Measurements from ENCODE around the gene CCR8. TPM values are rescaled to one million over a fixed set of nuclear protein-coding genes. Genes with fewer than 3 reads are reported as not detected.
A peak's percentile ranks its signal among the peaks of the same experiment; 100 is the strongest.

Gene CCR8
- 1.2 TPM in 1 of 2 replicates, not detected in the other for total RNA-seq (ENCODE audit: low replicate concordance)
- long read RNA-seq, partial matches to known transcripts, result 0 of 5 reads
- long read RNA-seq, other reads (novel, unspliced or antisense), result 0 of 5 reads

- no peaks in the 10 kb centered on the region for H3K36me3 Mint-ChIP-seq
- H3K9me3 Mint-ChIP-seq, result no peaks in the 10 kb centered on the region
- no peak within 1 kb of the TSS for H3K27ac Mint-ChIP-seq
- H3K4me1 Mint-ChIP-seq (ENCODE audit: unreplicated experiment), result no peaks in the 10 kb centered on the region
- TF ChIP-seq, protein P1, sequence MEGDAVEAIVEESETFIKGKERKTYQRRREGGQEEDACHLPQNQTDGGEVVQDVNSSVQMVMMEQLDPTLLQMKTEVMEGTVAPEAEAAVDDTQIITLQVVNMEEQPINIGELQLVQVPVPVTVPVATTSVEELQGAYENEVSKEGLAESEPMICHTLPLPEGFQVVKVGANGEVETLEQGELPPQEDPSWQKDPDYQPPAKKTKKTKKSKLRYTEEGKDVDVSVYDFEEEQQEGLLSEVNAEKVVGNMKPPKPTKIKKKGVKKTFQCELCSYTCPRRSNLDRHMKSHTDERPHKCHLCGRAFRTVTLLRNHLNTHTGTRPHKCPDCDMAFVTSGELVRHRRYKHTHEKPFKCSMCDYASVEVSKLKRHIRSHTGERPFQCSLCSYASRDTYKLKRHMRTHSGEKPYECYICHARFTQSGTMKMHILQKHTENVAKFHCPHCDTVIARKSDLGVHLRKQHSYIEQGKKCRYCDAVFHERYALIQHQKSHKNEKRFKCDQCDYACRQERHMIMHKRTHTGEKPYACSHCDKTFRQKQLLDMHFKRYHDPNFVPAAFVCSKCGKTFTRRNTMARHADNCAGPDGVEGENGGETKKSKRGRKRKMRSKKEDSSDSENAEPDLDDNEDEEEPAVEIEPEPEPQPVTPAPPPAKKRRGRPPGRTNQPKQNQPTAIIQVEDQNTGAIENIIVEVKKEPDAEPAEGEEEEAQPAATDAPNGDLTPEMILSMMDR (conservative IDR thresholded peaks at IDR 0.05), result no peak
- no peak within 1 kb of the TSS for H3K4me3 Mint-ChIP-seq
- DNase-seq (ENCODE audit: extremely low spot score, unreplicated experiment), result no peak
- no peaks in the 10 kb centered on the region for H3K27me3 Mint-ChIP-seq
Measured at GRCh38 chr3:39329493-39329892, at the start of gene CCR8. TSS of gene CCR8 (plus strand) at chr3:39329709. CDS start at chr3:39332332, 2,623 bp downstream.

DNA sequence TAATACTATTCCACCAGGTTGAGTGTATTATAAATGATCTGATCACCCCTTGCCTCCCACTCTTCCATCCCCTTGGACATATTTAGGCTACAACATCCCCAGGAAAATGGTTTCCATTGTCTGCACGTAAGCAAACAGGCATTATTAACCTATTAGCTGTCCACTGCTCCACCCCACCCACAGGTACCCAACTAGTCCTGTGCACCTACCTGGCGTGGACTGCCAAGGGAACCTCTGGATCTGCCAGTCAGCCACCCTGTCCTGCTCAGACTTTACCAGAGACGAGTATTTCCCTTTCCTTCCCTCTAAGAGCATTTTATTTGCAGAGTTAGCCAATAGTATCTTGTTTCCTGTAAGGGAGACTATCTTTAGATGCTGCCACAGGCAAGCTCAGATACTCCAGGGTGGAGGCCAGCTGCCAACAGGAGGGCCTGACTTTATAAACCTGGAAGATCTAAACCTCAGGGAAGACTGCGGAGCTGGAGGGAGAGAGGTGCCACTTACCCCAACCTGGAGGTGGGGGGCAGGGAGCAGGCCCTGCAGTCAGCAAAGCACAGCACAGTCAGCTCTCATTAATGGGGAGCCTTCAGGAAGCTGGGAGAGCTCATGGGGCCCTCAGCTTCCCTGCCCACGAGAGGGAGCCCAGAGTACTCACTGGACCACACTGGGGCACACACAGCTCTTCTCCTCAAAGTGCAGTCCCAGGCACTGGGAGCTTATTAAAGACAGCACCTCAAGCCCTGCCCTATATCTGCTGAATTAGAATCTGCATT is 49.6 kb upstream of the CCR8 start, which contains the start of gene CX3CR1:
TSS of gene CX3CR1 (minus strand) at position 292 of the 773 bp plus-strand sequence. CDS start 13,527 bp downstream, outside the sequence.
- Mint-ChIP-seq H3K27ac (no peak within 1 kb of the TSS), H3K36me3 (no peaks in the 10 kb centered on the region), H3K4me3 (no peak within 1 kb of the TSS), H3K4me1 (ENCODE audit: unreplicated experiment) (no peaks in the 10 kb centered on the region), H3K9me3 (no peaks in the 10 kb centered on the region), H3K27me3 (peaks cover 8% of the 10 kb centered on the region)
- DNase-seq (ENCODE audit: extremely low spot score, unreplicated experiment), result no peak
- TF ChIP-seq, protein P1 (conservative IDR thresholded peaks at IDR 0.05), result no peak

DNA sequence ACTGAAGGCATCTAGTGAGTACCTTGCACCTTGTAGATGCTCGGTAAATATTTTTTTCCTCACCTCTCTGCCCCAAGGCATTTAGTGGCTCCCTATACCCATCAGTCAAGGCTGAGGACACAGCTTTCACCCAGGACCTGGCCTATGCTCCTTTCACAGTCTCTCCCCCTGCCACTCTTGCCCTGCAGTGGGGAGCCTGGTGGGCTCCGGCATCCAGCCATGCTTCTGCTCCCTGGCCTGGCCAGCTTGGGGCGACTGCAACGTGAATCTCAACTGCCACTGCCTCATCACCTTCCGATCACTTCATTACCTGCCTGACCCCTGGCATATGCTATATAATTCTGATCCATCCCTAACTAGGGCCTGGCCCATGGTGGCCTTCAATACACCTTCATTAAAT is 48.9 kb upstream of the CCR8 start:
- DNase-seq (ENCODE audit: extremely low spot score, unreplicated experiment), result no peak
- TF ChIP-seq, protein P1 (conservative IDR thresholded peaks at IDR 0.05), result no peak
- H3K4me1 Mint-ChIP-seq (ENCODE audit: unreplicated experiment), result no peaks in the 10 kb centered on the region
- no peaks in the 10 kb centered on the region for H3K36me3 Mint-ChIP-seq
- H3K27ac Mint-ChIP-seq, result no peak overlapping the region
- H3K4me3 Mint-ChIP-seq, result no peak overlapping the region
- H3K27me3 Mint-ChIP-seq, result peaks cover 8% of the 10 kb centered on the region
- no peaks in the 10 kb centered on the region for H3K9me3 Mint-ChIP-seq

DNA sequence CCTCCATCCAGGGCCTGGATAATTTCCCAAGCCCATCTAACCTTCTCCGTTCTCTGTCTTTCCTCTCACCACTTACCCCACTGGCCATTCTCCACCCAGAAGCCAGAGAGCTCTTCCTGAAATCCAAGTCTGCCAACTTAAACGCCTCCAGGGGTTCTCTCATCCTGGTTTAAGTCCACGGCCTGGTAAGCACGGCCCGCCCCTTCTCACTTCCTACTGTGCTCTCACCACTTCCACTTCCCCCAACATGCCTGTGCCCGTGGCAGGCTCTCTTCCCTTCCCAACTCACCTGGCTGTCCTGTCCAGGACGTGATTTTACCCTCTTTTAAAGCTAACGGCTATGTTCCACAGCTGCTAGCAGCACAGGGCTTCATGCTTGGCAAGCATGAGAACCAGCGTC is 48.0 kb upstream of the CCR8 start:
- Mint-ChIP-seq H3K27ac (peak overlapping the region; percentile 46), H3K36me3 (no peaks in the 10 kb centered on the region), H3K9me3 (no peaks in the 10 kb centered on the region), H3K27me3 (peaks cover 2% of the 10 kb centered on the region), H3K4me1 (ENCODE audit: unreplicated experiment) (no peaks in the 10 kb centered on the region), H3K4me3 (no peak overlapping the region)
- TF ChIP-seq, protein P1 (conservative IDR thresholded peaks at IDR 0.05), result no peak
- DNase-seq (ENCODE audit: extremely low spot score, unreplicated experiment), result no peak

DNA sequence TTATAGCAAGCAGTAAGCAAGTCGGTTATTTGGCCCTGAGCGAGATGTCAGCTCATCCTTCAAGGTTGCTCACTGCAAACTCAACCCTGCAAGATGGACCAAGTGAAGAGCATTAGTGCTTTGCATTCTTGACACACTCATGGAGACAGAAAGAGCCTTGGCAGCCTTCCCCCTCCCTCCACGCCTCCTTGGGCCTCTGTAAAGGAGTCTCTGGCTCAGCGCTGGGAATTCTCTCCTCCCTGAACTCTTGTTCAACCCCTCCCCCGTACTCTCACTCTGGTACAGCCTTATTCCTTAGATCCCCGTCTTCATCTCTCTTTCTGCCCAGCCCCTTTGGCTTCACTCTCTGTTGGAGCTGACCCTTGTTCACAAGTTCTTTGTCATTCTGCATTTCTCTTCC is 47.5 kb upstream of the CCR8 start:
- Mint-ChIP-seq H3K4me1 (ENCODE audit: unreplicated experiment) (no peaks in the 10 kb centered on the region), H3K27ac (no peak overlapping the region), H3K4me3 (no peak overlapping the region), H3K27me3 (no peaks in the 10 kb centered on the region), H3K9me3 (no peaks in the 10 kb centered on the region), H3K36me3 (no peaks in the 10 kb centered on the region)
- TF ChIP-seq, protein P1 (conservative IDR thresholded peaks at IDR 0.05), result no peak
- no peak for DNase-seq (ENCODE audit: extremely low spot score, unreplicated experiment)
